Measurements from ENCODE around the gene PDE8A.

- TF ChIP-seq POLR2A (IDR thresholded peaks at IDR 0.05; ENCODE audit: low read length) (no peak), GATA1 (IDR thresholded peaks at IDR 0.05; ENCODE audit: low read depth, low read length) (no peak)
Measured at GRCh38 chr15:85100186-85100937, 118.7 kb downstream of the PDE8A start.
